Heart right ventricle (tissue), 16 donors: ENCODE results near the gene CABLES1. TPM values are rescaled to one million over a fixed set of nuclear protein-coding genes. Genes with fewer than 3 reads are reported as not detected.

Source experiments
- ATAC-seq, 8 donors: fragments of 200-7000 bp; cut with Tn5 transposase; one replicate each; pipeline ENCODE4 v1.9.1; 2020; ENCODE audit warnings: mild to moderate bottlenecking in 8 of 8, moderate library complexity in 8 of 8, moderate number of reproducible peaks in 1 of 8
- DNase-seq, 2 donors: peaks; one replicate each; pipeline ENCODE4 v3.0.0-alpha.2; 2020
- H3K27ac ChIP-seq, 10 donors: fragments of 200-600 bp; sonication (generic) in 2 of 10; one replicate each; pipeline versions ENCODE4 v1.5.0 to v1.8.0; 2020 to 2022; ENCODE audit warnings: mild to moderate bottlenecking in 3 of 10
- H3K27me3 ChIP-seq, 7 donors: fragments of 200-600 bp; one replicate each; pipeline ENCODE4 v1.8.0; 2021 to 2022; ENCODE audit warnings: mild to moderate bottlenecking in 2 of 7
- H3K36me3 ChIP-seq, 9 donors: fragments of 200-600 bp; sonication (generic) in 1 of 9; one replicate each; pipeline versions ENCODE4 v1.5.0 to v1.8.0; 2020 to 2022; ENCODE audit warnings: mild to moderate bottlenecking in 2 of 9
- H3K4me1 ChIP-seq, 9 donors: fragments of 200-600 bp; sonication (generic) in 1 of 9; one replicate each; pipeline versions ENCODE4 v1.5.0 to v1.8.0; 2020 to 2022; ENCODE audit warnings: mild to moderate bottlenecking in 4 of 9
- H3K4me3 ChIP-seq, 10 donors: fragments of 200-600 bp; sonication (generic) in 2 of 10; one replicate each; pipeline versions ENCODE4 v1.5.0 to v1.8.0; 2020 to 2022; ENCODE audit warnings: mild to moderate bottlenecking in 7 of 10, moderate library complexity in 2 of 10
- H3K9me3 ChIP-seq, 11 donors: fragments of 200-600 bp in 10 of 11; sonication (generic) in 2 of 11; one replicate each; pipeline versions ENCODE4 v1.5.0 to v1.8.0; 2013 to 2022; ENCODE audit warnings: mild to moderate bottlenecking in 2 of 11, control low read depth in 1 of 11, moderate library complexity in 1 of 11
- CTCF ChIP-seq, 9 donors: fragments of 200-600 bp; sonication (generic) in 2 of 9; IDR thresholded peaks; one replicate each; pipeline versions ENCODE4 v1.5.0 to v1.8.0; 2021 to 2022; ENCODE audit warnings: antibody characterized with exemption in 9 of 9, mild to moderate bottlenecking in 5 of 9, moderate library complexity in 1 of 9
- WGBS, 2 donors: extraction: QIAGEN DNeasy Blood & Tissue Kit; methylation state at CpG; one replicate each; pipeline ENCODE4 v1.1.7; 2013; ENCODE audit warnings: inconsistent platforms in 1 of 2; 5-methylcytosine and 5-hydroxymethylcytosine counted together
- intact Hi-C, 10 donors: fragments of 100-400 bp; cut with DNase I; formaldehyde crosslinking; loops; one replicate each; pipeline versions ENCODE4 v1.11.1 to v1.14.2; 2022
- polyA plus RNA-seq, 2 donors: library from polyadenylated mRNA; stranded (reverse); fragments of 200-250 nt; gene quantifications; one replicate each; pipeline ENCODE4 v1.2.3, GENCODE V29; 2013
- total RNA-seq, 10 donors: library from RNA; stranded (reverse); fragmentation: NEBNext Ultra II Directional in 3 of 10; extraction: Animal tissue kit (Norgen Biotek cat#: 25700) in 3 of 10; gene quantifications; one replicate each; pipeline versions ENCODE4 v1.2.1 to v1.2.4, GENCODE V29; 2021 to 2023
- donor health status: Arrhythmogenic right ventricular cardiomyopathy.
- donor health status: ischemic (EF 13 %, LVEDD 7.1; RV severe dilation, severe dysfunction).
- donor health status: healthy with polysubstance abuse.
- donor health status: DM: no; HTN: yes; CAD: no.
- donor health status: DM: no; HTN: no; CAD: no.
- donor health status: ischemic (EF 25% LVEDD 6.9; RV normal size, moderate dysfunction).
- donor health status: ischemic (EF 25% LVEDD 5.7; RV mildly dilated, moderate dysfunction).
- donor health status: healthy.
- donor health status: DM: yes; HTN: yes; CAD: no.
- donor health status: Ischemic cardiomyopathy.
- donor health status: ischemic (EF 35%, LVEDD 5.7; RV mildly dilated, moderate dysfunction).
- donor health status: nonischemic (EF 11% LVEDD 7.7; RV severe dilation, severe dysfunction).
- donor health status: DM: yes; HTN: yes; CAD: no.
- donor health status: PGD.
- donor health status: ischemic (EF 29% LVEDD 5.4; RV normal size, mild dysfunction).
- donor health status: nonischemic (EF 23%, LVEDD 6.1; RV moderate dilation, normal function).

CABLES1 gene
- total and polyA plus RNA-seq, 12 donors = 1.0 to 2.2 (median 1.8) TPM

GRCh38 chr18:23231340-23232021 is 96.2 kb downstream of the CABLES1 start:
- no peaks in the 10 kb centered on the region for H3K27me3 ChIP-seq
- TF ChIP-seq CTCF (IDR thresholded peaks at IDR 0.05) = no peak
- peak; percentile 72 to 89 (median 78) for ATAC-seq
- intact Hi-C loops = loop anchor here in 5 of 10 donors (5.0 to 10.0 kb wide), 3 partner anchors 97 to 123 kb away; partner anchors contain the start of gene CABLES1 (in 3 of the 5)
- H3K9me3 ChIP-seq = no peaks in the 10 kb centered on the region
- no peak overlapping the region for H3K4me3 ChIP-seq
- WGBS, 2 donors = 43 to 50% methylated on average over 20 of the region's 20 CpGs
- no peaks in the 10 kb centered on the region for H3K36me3 ChIP-seq
- peaks cover 9 to 61% (median 42%) of the 10 kb centered on the region in 9 donors for H3K4me1 ChIP-seq
- DNase-seq = peak; percentile 43 to 77
- H3K27ac ChIP-seq = peak overlapping the region in 9 of 10 donors; percentile 47 to 88 (median 75)

DNA sequence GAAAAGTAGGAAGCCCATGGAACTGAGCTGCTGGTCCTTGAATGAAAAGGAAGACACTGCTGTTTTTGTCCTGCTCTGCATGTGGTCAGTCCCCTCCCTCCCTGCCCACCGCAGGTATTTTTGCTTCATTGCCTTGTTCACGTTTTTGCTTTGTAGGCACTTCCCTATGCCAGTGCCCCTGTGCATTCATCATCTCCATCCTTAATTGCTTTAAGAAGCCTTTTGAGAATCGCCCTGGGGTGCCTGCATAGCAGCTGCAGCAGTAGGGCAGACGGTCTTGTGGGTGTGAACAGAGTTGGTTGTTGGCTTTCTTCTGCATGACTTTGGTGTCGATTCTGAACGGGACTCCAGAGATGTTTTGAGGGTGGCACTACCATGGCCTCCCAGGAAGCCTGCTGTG is 97.0 kb downstream of the CABLES1 start:
- 82 to 85% methylated on average over 6 of the region's 6 CpGs for WGBS, 2 donors
- DNase-seq (no peak), ATAC-seq (no peak)
- Histone ChIP-seq H3K9me3 (no peaks in the 10 kb centered on the region), H3K4me3 (no peak overlapping the region), H3K36me3 (no peaks in the 10 kb centered on the region), H3K27me3 (no peaks in the 10 kb centered on the region), H3K4me1 (peaks cover 9 to 57% (median 39%) of the 10 kb centered on the region in 9 donors), H3K27ac (peak overlapping the region in 9 of 10 donors; percentile 47 to 88 (median 75))
- no peak for TF ChIP-seq CTCF (IDR thresholded peaks at IDR 0.05)
- intact Hi-C loops = loop anchor here in 5 of 10 donors (5.0 to 10.0 kb wide), 3 partner anchors 98 to 122 kb away; partner anchors contain the start of gene CABLES1 (in 3 of the 5)

DNA sequence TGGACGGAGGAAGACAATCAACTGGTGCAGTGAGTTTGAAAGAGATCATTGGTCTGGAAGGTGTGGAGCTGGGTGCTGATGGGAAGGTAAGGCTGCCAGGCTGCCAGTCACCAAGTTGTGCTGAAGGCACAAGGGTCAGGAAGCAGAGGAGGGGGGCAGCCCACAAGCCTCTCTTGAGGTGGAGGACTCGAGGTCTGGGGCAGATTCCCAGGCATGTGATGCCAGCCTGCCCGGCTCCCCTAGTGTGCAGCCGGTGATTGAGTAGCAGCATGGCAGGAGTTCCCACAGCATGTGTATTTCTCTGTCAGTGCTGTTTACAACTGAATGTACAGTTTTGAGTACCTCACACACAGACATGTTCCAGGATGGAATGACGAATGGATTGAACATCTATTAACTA is 99.3 kb downstream of the CABLES1 start:
- peaks cover 12 to 50% (median 38%) of the 10 kb centered on the region in 9 donors for H3K4me1 ChIP-seq
- no peaks in the 10 kb centered on the region for H3K9me3 ChIP-seq
- DNase-seq (no peak), ATAC-seq (no peak)
- no peak overlapping the region for H3K27ac ChIP-seq
- no peak overlapping the region for H3K4me3 ChIP-seq
- TF ChIP-seq CTCF (IDR thresholded peaks at IDR 0.05) = no peak
- H3K36me3 ChIP-seq = no peaks in the 10 kb centered on the region
- 87 to 93% methylated on average over 5 of the region's 5 CpGs for WGBS, 2 donors
- intact Hi-C loops = loop anchor here in 5 of 10 donors (5.0 to 10.0 kb wide), 4 partner anchors 100 to 123 kb away; partner anchors contain the start of gene CABLES1 (in 3 of the 5)
- H3K27me3 ChIP-seq = no peaks in the 10 kb centered on the region

DNA sequence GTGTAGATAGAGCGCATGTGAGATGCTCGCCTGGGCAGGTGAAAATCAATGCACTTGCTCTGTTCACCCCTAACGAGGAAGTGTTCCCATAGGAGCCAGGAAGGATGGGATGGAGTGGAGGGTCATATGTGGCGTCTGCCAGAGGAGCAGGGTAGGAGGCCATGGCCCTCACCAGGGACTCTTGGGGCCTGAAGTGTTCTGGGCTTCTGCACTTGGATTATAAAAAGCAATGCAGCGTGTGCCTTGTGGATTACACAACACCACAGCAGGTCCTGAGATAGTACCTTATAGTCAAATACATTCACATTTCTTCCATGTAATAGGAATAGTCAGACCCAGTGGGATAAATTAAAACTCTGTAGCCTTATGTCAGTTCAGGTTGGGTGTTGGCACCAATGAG is 100.1 kb downstream of the CABLES1 start:
- H3K9me3 ChIP-seq = no peaks in the 10 kb centered on the region
- no peak overlapping the region for H3K27ac ChIP-seq
- H3K27me3 ChIP-seq = no peaks in the 10 kb centered on the region
- H3K4me3 ChIP-seq = no peak overlapping the region
- intact Hi-C loops = loop anchor here in 4 of 10 donors (5.0 to 10.0 kb wide), 3 partner anchors 101 to 122 kb away; partner anchors contain the start of gene CABLES1 (in 3 of the 4)
- DNase-seq (no peak), ATAC-seq (no peak)
- no peak for TF ChIP-seq CTCF (IDR thresholded peaks at IDR 0.05)
- H3K36me3 ChIP-seq = no peaks in the 10 kb centered on the region
- H3K4me1 ChIP-seq = peaks cover 12 to 45% (median 38%) of the 10 kb centered on the region in 9 donors
- 80 to 82% methylated on average over 5 of the region's 5 CpGs for WGBS, 2 donors
